IMR-90 (cell line): ENCODE results near the gene DPY19L1. TPM values are rescaled to one million over a fixed set of nuclear protein-coding genes. Genes with fewer than 3 reads are reported as not detected.

Experiments
- ATAC-seq: fragments of 200-7000 bp; cut with Tn5 transposase; 2 replicates; pipeline ENCODE4 v1.9.1; 2020; ENCODE audit warnings: low read depth, mild to moderate bottlenecking, moderate library complexity
- BruUV-seq: library from RNA; stranded (reverse); fragments of 400-500 nt; replicated peaks from 2 replicates; lab custom pipeline; 2021; lab: Mats Ljungman, UMichigan
- CTCF ChIA-PET: fragments of 300-600 bp; formaldehyde crosslinking; extraction: SDS; loops from one replicate; lab custom pipeline; 2021; ENCODE audit warnings: antibody characterized with exemption; lab: Yijun Ruan, JAX
- POLR2A ChIA-PET: fragments of 300-600 bp; sonication (Branson Sonifier 250); formaldehyde crosslinking; loops from one replicate; lab custom pipeline; 2022; ENCODE audit warnings: antibody characterized with exemption; ENCODE audit not compliant: unreplicated experiment; lab: Charles Lee
- DNase-seq: peaks from one replicate; pipeline ENCODE4 v3.0.0; 2013
- H2AFZ ChIP-seq: replicated peaks from 2 replicates; pipeline ENCODE3; 2013; ENCODE audit warnings: low read length, mild to moderate bottlenecking; ENCODE audit not compliant: poor library complexity
- H2AK5ac ChIP-seq: 2 replicates; pipeline ENCODE4 v1.6.1; 2013; ENCODE audit warnings: low read depth, low read length, inconsistent platforms
- H2AK9ac ChIP-seq: replicated peaks from 2 replicates; pipeline ENCODE3; 2013; ENCODE audit warnings: mild to moderate bottlenecking, low read depth, low read length, moderate library complexity; ENCODE audit not compliant: poor library complexity
- H2BK120ac ChIP-seq: 2 replicates; pipeline ENCODE4 v1.6.1; 2013; ENCODE audit warnings: low read depth, low read length, inconsistent platforms
- H2BK15ac ChIP-seq: 3 replicates; pipeline ENCODE4 v1.6.1; 2013; ENCODE audit warnings: low read depth, low read length, inconsistent platforms
- H2BK20ac ChIP-seq: 2 replicates; pipeline ENCODE4 v1.6.1; 2013; ENCODE audit warnings: low read depth, mild to moderate bottlenecking, inconsistent platforms, low read length, moderate library complexity
- H2BK5ac ChIP-seq: 2 replicates; pipeline ENCODE4 v1.6.1; 2013; ENCODE audit warnings: mild to moderate bottlenecking, low read depth, low read length, inconsistent platforms; ENCODE audit not compliant: poor library complexity, severe bottlenecking
- H3K14ac ChIP-seq: replicated peaks from 2 replicates; pipeline ENCODE4 v1.6.1; 2013; ENCODE audit warnings: low read depth, low read length, inconsistent platforms
- H3K18ac ChIP-seq: 2 replicates; pipeline ENCODE4 v1.6.1; 2013; ENCODE audit warnings: low read depth, low read length, control low read depth
- H3K23ac ChIP-seq: 2 replicates; pipeline ENCODE4 v1.6.1; 2013; ENCODE audit warnings: low read depth, low read length, inconsistent platforms
- H3K27ac ChIP-seq: 2 replicates; pipeline ENCODE4 v1.5.1; 2013; ENCODE audit warnings: mild to moderate bottlenecking, control low read depth, low read length; ENCODE audit not compliant: insufficient read depth
- H3K27me3 ChIP-seq: 2 replicates; pipeline ENCODE4 v1.6.1; 2013; ENCODE audit warnings: low read length; ENCODE audit not compliant: control insufficient read depth, insufficient read depth
- H3K36me3 ChIP-seq: 2 replicates; pipeline ENCODE4 v1.6.1; 2013; ENCODE audit warnings: low read length, mixed read lengths; ENCODE audit not compliant: control insufficient read depth, insufficient read depth
- H3K4ac ChIP-seq: 2 replicates; pipeline ENCODE4 v1.6.1; 2013; ENCODE audit warnings: low read depth, low read length, inconsistent platforms
- H3K4me1 ChIP-seq: 2 replicates; pipeline ENCODE4 v1.6.1; 2013; ENCODE audit warnings: low read length, mixed read lengths; ENCODE audit not compliant: control insufficient read depth, insufficient read depth
- H3K4me2 ChIP-seq: 2 replicates; pipeline ENCODE4 v1.6.1; 2013; ENCODE audit warnings: low read depth, mild to moderate bottlenecking, control low read depth, low read length, moderate library complexity
- H3K4me3 ChIP-seq: 2 replicates; pipeline ENCODE4 v1.5.1; 2013; ENCODE audit warnings: low read depth, mild to moderate bottlenecking, control low read depth, low read length, moderate library complexity; ENCODE audit not compliant: insufficient read depth
- H3K56ac ChIP-seq: 2 replicates; pipeline ENCODE4 v1.6.1; 2013; ENCODE audit warnings: low read length, inconsistent platforms; ENCODE audit not compliant: insufficient read depth; ENCODE audit errors: extremely low read depth
- H3K79me1 ChIP-seq, 2 experiments: 2 replicates each; pipeline ENCODE4 v1.6.1; 2013; ENCODE audit warnings: low read length in 2 of 2, inconsistent platforms in 1 of 2, low read depth in 1 of 2
- H3K9ac ChIP-seq: 2 replicates; pipeline ENCODE4 v1.6.1; 2013; ENCODE audit warnings: low read depth, low read length, control low read depth
- H3K9me1 ChIP-seq: 2 replicates; pipeline ENCODE4 v1.6.1; 2013; ENCODE audit warnings: low read length, inconsistent platforms; ENCODE audit not compliant: insufficient read depth
- H3K9me3 ChIP-seq: 2 replicates; pipeline ENCODE4 v1.6.1; 2013; ENCODE audit warnings: low read length; ENCODE audit not compliant: control insufficient read depth, insufficient read depth
- H4K20me1 ChIP-seq: 2 replicates; pipeline ENCODE4 v1.6.1; 2013; ENCODE audit warnings: low read length, inconsistent platforms; ENCODE audit not compliant: insufficient read depth
- H4K5ac ChIP-seq: 2 replicates; pipeline ENCODE4 v1.6.1; 2013; ENCODE audit warnings: mild to moderate bottlenecking, low read depth, low read length, control low read depth
- H4K8ac ChIP-seq, 2 experiments: 2 replicates each; pipeline ENCODE4 v1.6.1; 2013; ENCODE audit warnings: low read depth in 2 of 2, low read length in 2 of 2, control low read depth in 1 of 2, inconsistent platforms in 1 of 2
- H4K91ac ChIP-seq: 2 replicates; pipeline ENCODE4 v1.6.1; 2013; ENCODE audit warnings: low read depth, low read length, inconsistent platforms; ENCODE audit not compliant: insufficient read depth
- BHLHE40 ChIP-seq: fragments of 150-350 bp; IDR thresholded peaks from 2 replicates; pipeline ENCODE4 v1.6.1; 2016; ENCODE audit warnings: mild to moderate bottlenecking, low read depth, low read length
- CEBPB ChIP-seq: IDR thresholded peaks from 2 replicates; pipeline ENCODE4 v1.6.1; 2012; ENCODE audit warnings: low read depth, low read length, improper control_type of control experiment
- CHD1 ChIP-seq: IDR thresholded peaks from 2 replicates; pipeline ENCODE4 v1.6.1; 2012; ENCODE audit warnings: low read depth, low read length, improper control_type of control experiment
- FOS ChIP-seq: fragments of 150-350 bp; IDR thresholded peaks from 2 replicates; pipeline ENCODE4 v1.6.1; 2016; ENCODE audit warnings: low read depth, low read length
- MAFK ChIP-seq: IDR thresholded peaks from 2 replicates; pipeline ENCODE4 v1.6.1; 2012; ENCODE audit warnings: low read depth, low read length, improper control_type of control experiment
- MXI1 ChIP-seq: IDR thresholded peaks from 2 replicates; pipeline ENCODE4 v1.6.1; 2012; ENCODE audit warnings: low read depth, mild to moderate bottlenecking, low read length, moderate library complexity, borderline replicate concordance
- NFE2L2 ChIP-seq: fragments of 150-350 bp; IDR thresholded peaks from 2 replicates; pipeline ENCODE4 v1.6.1; 2016; ENCODE audit warnings: low read depth, mild to moderate bottlenecking, low read length
- POLR2A ChIP-seq: IDR thresholded peaks from 2 replicates; pipeline ENCODE4 v1.6.1; 2012; ENCODE audit warnings: mild to moderate bottlenecking, low read depth, low read length
- RAD21 ChIP-seq: IDR thresholded peaks from 2 replicates; pipeline ENCODE4 v1.6.1; 2012; ENCODE audit warnings: low read length, improper control_type of control experiment
- RCOR1 ChIP-seq: IDR thresholded peaks from 2 replicates; pipeline ENCODE4 v1.6.1; 2012; ENCODE audit warnings: mild to moderate bottlenecking, low read length, improper control_type of control experiment; ENCODE audit not compliant: insufficient replicate concordance
- WGBS, 2 experiments: methylation state at CpG; one replicate each; pipeline versions ENCODE4 v1.1.5 to v1.1.7; 2013; ENCODE audit warnings: missing lambda C conversion rate in 2 of 2; ENCODE audit not compliant: insufficient read length in 1 of 2; ENCODE audit errors: extremely low coverage in 2 of 2; 5-methylcytosine and 5-hydroxymethylcytosine counted together
- dilution Hi-C: fragments of 300-500 bp; cut with HindIII; formaldehyde crosslinking; loops from one replicate; pipeline ENCODE4 v1.14.3; 2018; ENCODE audit warnings: low sequenced_read_pairs; ENCODE audit not compliant: unreplicated experiment
- in situ Hi-C: fragments of 300-500 bp; cut with MboI; formaldehyde crosslinking; loops from 3 replicates; pipeline ENCODE4 v1.14.3; 2019; ENCODE audit warnings: low sequenced_read_pairs, inconsistent platforms, mixed read lengths
- intact Hi-C: fragments of 100-400 bp; cut with micrococcal nuclease; formaldehyde crosslinking; loops from 2 replicates; pipeline ENCODE4 v1.10.0; 2022
- polyA plus RNA-seq, 3 experiments: library from polyadenylated mRNA; depleted of rRNA; stranded (reverse); fragments of >200 nt; gene quantifications; 2 replicates each; pipeline ENCODE4 v1.2.3, GENCODE V29; 2012; ENCODE audit warnings: low replicate concordance in 1 of 3
- total RNA-seq: library from RNA; depleted of rRNA; stranded (reverse); fragments of >200 nt; gene quantifications from 2 replicates; pipeline ENCODE4 v1.2.3, GENCODE V29; 2012
- TF ChIP-seq, protein P1 (sequence below): fragments of 150-350 bp; IDR thresholded peaks from 2 replicates; pipeline ENCODE4 v1.6.1; 2017; ENCODE audit warnings: mild to moderate bottlenecking, antibody characterized with exemption, low read length, low read depth

The DPY19L1 gene
- total and polyA plus RNA-seq, 2 of the 4 experiments (the other 2 are of a cell fraction), result 12.1 to 12.2 TPM

DNA sequence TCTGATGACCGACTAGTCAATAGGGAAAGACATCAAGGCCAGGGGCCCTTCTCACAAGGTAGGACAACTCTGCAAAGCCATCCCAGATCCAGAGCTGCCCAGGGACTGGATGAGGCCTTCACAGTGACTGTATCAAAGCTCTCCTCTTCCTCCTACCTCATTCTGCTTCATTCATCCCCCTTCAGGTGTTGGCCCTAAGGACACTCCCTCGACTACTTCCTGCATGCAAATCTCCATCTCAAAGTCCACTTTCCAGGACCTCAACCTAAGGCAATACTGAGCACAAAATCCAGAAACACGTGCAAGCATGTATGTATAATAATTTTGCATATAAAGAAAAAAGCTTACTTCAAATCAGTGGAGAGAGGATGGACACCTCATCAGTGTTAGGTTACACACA is 25.1 kb downstream of the DPY19L1 start:
- Histone ChIP-seq H2BK120ac (no peak overlapping the region), H4K5ac (no peak overlapping the region), H3K9me1 (peaks cover 3% of the 10 kb centered on the region; the same call in 1 of the 2 replicates), H4K91ac (no peak overlapping the region), H3K18ac (no peak overlapping the region), H3K14ac (no peak overlapping the region), H2BK15ac (no peak overlapping the region), H3K56ac (no peak overlapping the region), H2BK5ac (no peak overlapping the region), H2AK9ac (no peak overlapping the region), H2BK20ac (no peak overlapping the region), H3K27me3 (no peaks in the 10 kb centered on the region), H3K9me3 (no peaks in the 10 kb centered on the region), H4K20me1 (no peaks in the 10 kb centered on the region), H3K4me2 (no peak overlapping the region), H3K23ac (no peak overlapping the region), H2AFZ (peak overlapping the region; percentile 43), H3K27ac (no peak overlapping the region), H2AK5ac (no peak overlapping the region), H4K8ac (no peak overlapping the region), H3K9ac (no peak overlapping the region), H3K4ac (no peak overlapping the region), H3K4me1 (no peaks in the 10 kb centered on the region), H3K36me3 (peaks cover 6% of the 10 kb centered on the region), H3K79me1 (no peaks in the 10 kb centered on the region), H3K4me3 (no peak overlapping the region)
- ATAC-seq (no peak), DNase-seq (no peak)
- TF ChIP-seq CEBPB (no peak), MXI1 (no peak), POLR2A (no peak), MAFK (no peak), NFE2L2 (no peak), FOS (no peak), CHD1 (no peak), RCOR1 (no peak), BHLHE40 (no peak), RAD21 (no peak)
- TF ChIP-seq, protein P1, sequence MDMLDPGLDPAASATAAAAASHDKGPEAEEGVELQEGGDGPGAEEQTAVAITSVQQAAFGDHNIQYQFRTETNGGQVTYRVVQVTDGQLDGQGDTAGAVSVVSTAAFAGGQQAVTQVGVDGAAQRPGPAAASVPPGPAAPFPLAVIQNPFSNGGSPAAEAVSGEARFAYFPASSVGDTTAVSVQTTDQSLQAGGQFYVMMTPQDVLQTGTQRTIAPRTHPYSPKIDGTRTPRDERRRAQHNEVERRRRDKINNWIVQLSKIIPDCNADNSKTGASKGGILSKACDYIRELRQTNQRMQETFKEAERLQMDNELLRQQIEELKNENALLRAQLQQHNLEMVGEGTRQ, result no peak
- no CpG with 5 or more reads among the region's 3 CpGs for WGBS, 2 experiments
- in situ Hi-C loops (no loop called here), intact Hi-C loops (no loop called here), dilution Hi-C loops (no loop called here)
- no TSS peak for BruUV-seq
- CTCF ChIA-PET, result no interaction called here
- POLR2A ChIA-PET, result no interaction called here
